Neural progenitor cell (in vitro differentiated cells): Measurements from ENCODE around the gene ADAM22.

Experiments
- CTCF ChIP-seq: fragments of 200-600 bp; sonication (generic); IDR thresholded peaks from 2 replicates; pipeline ENCODE4 v1.5.1; 2017; ENCODE audit warnings: antibody characterized with exemption, mild to moderate bottlenecking
- EZH2 ChIP-seq: fragments of 200-600 bp; sonication (generic); IDR thresholded peaks from 2 replicates; pipeline ENCODE4 v1.6.1; 2017; ENCODE audit warnings: antibody characterized with exemption, mild to moderate bottlenecking, moderate library complexity

GRCh38 chr7:88037050-88037449, 103.0 kb downstream of the ADAM22 start:
- no peak for TF ChIP-seq CTCF
- TF ChIP-seq EZH2, result no peak
